Suprapubic skin (tissue), 4 donors: ENCODE data around the gene FETUB. TPM values are rescaled to one million over a fixed set of nuclear protein-coding genes. Genes with fewer than 3 reads are reported as not detected.

Source experiments
- DNase-seq, 2 donors: peaks; one replicate each; pipeline ENCODE4 v3.0.0-alpha.2; 2019; ENCODE audit warnings: low spot score in 2 of 2
- H3K27ac ChIP-seq: fragments of 200-600 bp; sonication (generic); one replicate; pipeline ENCODE4 v1.5.1; 2019
- H3K27me3 ChIP-seq: fragments of 200-600 bp; sonication (generic); one replicate; pipeline ENCODE4 v1.5.1; 2019
- H3K36me3 ChIP-seq: fragments of 200-600 bp; sonication (generic); one replicate; pipeline ENCODE4 v1.5.1; 2019
- H3K4me1 ChIP-seq: fragments of 200-600 bp; sonication (generic); one replicate; pipeline ENCODE4 v1.5.1; 2019
- H3K4me3 ChIP-seq: fragments of 200-600 bp; sonication (generic); one replicate; pipeline ENCODE4 v1.5.1; 2019; ENCODE audit warnings: mild to moderate bottlenecking
- H3K9me3 ChIP-seq: fragments of 200-600 bp; sonication (generic); one replicate; pipeline ENCODE4 v1.5.1; 2019
- CTCF ChIP-seq, 2 donors: fragments of 200-600 bp in 1 of 2; fragments of 450-650 bp in 1 of 2; sonication (generic) in 1 of 2; IDR thresholded peaks; one replicate each; pipeline ENCODE4 v1.5.1; 2016 to 2019; ENCODE audit warnings: antibody characterized with exemption in 2 of 2, mild to moderate bottlenecking in 1 of 2, moderate library complexity in 1 of 2
- EP300 ChIP-seq: sonication (generic); formaldehyde crosslinking; IDR thresholded peaks from one replicate; pipeline ENCODE4 v1.6.1; 2017; ENCODE audit warnings: antibody characterized with exemption
- POLR2A ChIP-seq, 2 donors: fragments of 450-650 bp; IDR thresholded peaks; one replicate each; pipeline ENCODE4 v1.6.1; 2017; ENCODE audit warnings: antibody characterized with exemption in 2 of 2, mild to moderate bottlenecking in 2 of 2, moderate library complexity in 2 of 2
- POLR2AphosphoS5 ChIP-seq, 3 donors: sonication (generic); formaldehyde crosslinking; IDR thresholded peaks; one replicate each; pipeline ENCODE4 v1.6.1; 2017; ENCODE audit warnings: antibody characterized with exemption in 3 of 3
- WGBS: methylation state at CpG from one replicate; pipeline ENCODE4 v1.1.5; 2018; 5-methylcytosine and 5-hydroxymethylcytosine counted together
- total RNA-seq, 4 donors: library from RNA; depleted of rRNA; stranded (reverse); fragments of >200 nt; gene quantifications; one replicate each; pipeline ENCODE4 v1.1.0, GENCODE V29; 2016

Gene FETUB
- total RNA-seq, 4 donors from 2014 or later: 3.9 to 16.0 (median 10.4) TPM

- Histone ChIP-seq H3K4me1 (peaks cover 4% of the 10 kb centered on the region), H3K27ac (no peak overlapping the region), H3K4me3 (no peak overlapping the region), H3K9me3 (no peaks in the 10 kb centered on the region), H3K27me3 (no peaks in the 10 kb centered on the region), H3K36me3 (no peaks in the 10 kb centered on the region)
- TF ChIP-seq POLR2AphosphoS5 (IDR thresholded peaks at IDR 0.05) (no peak), EP300 (no peak), CTCF (IDR thresholded peaks at IDR 0.05) (no peak), POLR2A (IDR thresholded peaks at IDR 0.05) (no peak)
- no peak for DNase-seq
- WGBS: 77% methylated on average over 6 of the region's 6 CpGs
These were observed 45.5 kb upstream of the FETUB start for GRCh38 chr3:186594591-186595113.

GRCh38 chr3:186596568-186597287 is 43.5 kb upstream of the FETUB start:
- 50% methylated on average over 17 of the region's 17 CpGs for WGBS
- TF ChIP-seq POLR2AphosphoS5 (IDR thresholded peaks at IDR 0.05): no peak
- no peak for TF ChIP-seq CTCF (IDR thresholded peaks at IDR 0.05)
- TF ChIP-seq EP300: no peak
- TF ChIP-seq POLR2A (IDR thresholded peaks at IDR 0.05): no peak
- Histone ChIP-seq H3K27me3 (no peaks in the 10 kb centered on the region), H3K36me3 (no peaks in the 10 kb centered on the region), H3K4me3 (no peak overlapping the region), H3K9me3 (no peaks in the 10 kb centered on the region), H3K27ac (no peak overlapping the region), H3K4me1 (no peaks in the 10 kb centered on the region)
- DNase-seq: no peak

GRCh38 chr3:186598108-186598784 is 42.0 kb upstream of the FETUB start:
- Histone ChIP-seq H3K27me3 (no peaks in the 10 kb centered on the region), H3K4me1 (no peaks in the 10 kb centered on the region), H3K36me3 (no peaks in the 10 kb centered on the region), H3K4me3 (no peak overlapping the region), H3K9me3 (no peaks in the 10 kb centered on the region), H3K27ac (no peak overlapping the region)
- WGBS: 73% methylated on average over 11 of the region's 11 CpGs
- no peak for DNase-seq
- TF ChIP-seq CTCF (IDR thresholded peaks at IDR 0.05): no peak
- TF ChIP-seq POLR2AphosphoS5 (IDR thresholded peaks at IDR 0.05): no peak

GRCh38 chr3:186598794-186599141 is 41.4 kb upstream of the FETUB start:
- TF ChIP-seq EP300 (no peak), POLR2AphosphoS5 (IDR thresholded peaks at IDR 0.05) (no peak), CTCF (IDR thresholded peaks at IDR 0.05) (no peak), POLR2A (IDR thresholded peaks at IDR 0.05) (no peak)
- 85% methylated on average over 4 of the region's 4 CpGs for WGBS
- no peak for DNase-seq

GRCh38 chr3:186599142-186599784 is 40.9 kb upstream of the FETUB start:
- Histone ChIP-seq H3K4me1 (no peaks in the 10 kb centered on the region), H3K27me3 (no peaks in the 10 kb centered on the region), H3K27ac (no peak overlapping the region), H3K36me3 (no peaks in the 10 kb centered on the region), H3K9me3 (no peaks in the 10 kb centered on the region), H3K4me3 (no peak overlapping the region)
- no peak for DNase-seq
- TF ChIP-seq CTCF (IDR thresholded peaks at IDR 0.05): no peak
- 81% methylated on average over 12 of the region's 12 CpGs for WGBS

More at GRCh38 chr3:186598794-186599141, 41.4 kb upstream of the FETUB start:
- no peaks in the 10 kb centered on the region for H3K9me3 ChIP-seq
- H3K27ac ChIP-seq: no peak overlapping the region
- no peaks in the 10 kb centered on the region for H3K36me3 ChIP-seq
- no peaks in the 10 kb centered on the region for H3K27me3 ChIP-seq
- H3K4me3 ChIP-seq: no peak overlapping the region
- H3K4me1 ChIP-seq: no peaks in the 10 kb centered on the region
